IMR-90 (cell line): Measurements from ENCODE around the gene ZDHHC8. TPM values are rescaled to one million over a fixed set of nuclear protein-coding genes. Genes with fewer than 3 reads are reported as not detected.
A peak's percentile ranks its signal among the peaks of the same experiment; 100 is the strongest.

Source experiments
- ATAC-seq: fragments of 200-7000 bp; cut with Tn5 transposase; 2 replicates; pipeline ENCODE4 v1.9.1; 2020; ENCODE audit warnings: low read depth, mild to moderate bottlenecking, moderate library complexity
- BruUV-seq: library from RNA; stranded (reverse); fragments of 400-500 nt; replicated peaks from 2 replicates; lab custom pipeline; 2021; lab: Mats Ljungman, UMichigan
- CTCF ChIA-PET: fragments of 300-600 bp; formaldehyde crosslinking; extraction: SDS; loops from one replicate; lab custom pipeline; 2021; ENCODE audit warnings: antibody characterized with exemption; lab: Yijun Ruan, JAX
- POLR2A ChIA-PET: fragments of 300-600 bp; sonication (Branson Sonifier 250); formaldehyde crosslinking; loops from one replicate; lab custom pipeline; 2022; ENCODE audit warnings: antibody characterized with exemption; ENCODE audit not compliant: unreplicated experiment; lab: Charles Lee
- DNase-seq: peaks from one replicate; pipeline ENCODE4 v3.0.0; 2013
- H2AFZ ChIP-seq: replicated peaks from 2 replicates; pipeline ENCODE3; 2013; ENCODE audit warnings: low read length, mild to moderate bottlenecking; ENCODE audit not compliant: poor library complexity
- H2AK5ac ChIP-seq: 2 replicates; pipeline ENCODE4 v1.6.1; 2013; ENCODE audit warnings: low read depth, low read length, inconsistent platforms
- H2AK9ac ChIP-seq: replicated peaks from 2 replicates; pipeline ENCODE3; 2013; ENCODE audit warnings: mild to moderate bottlenecking, low read depth, low read length, moderate library complexity; ENCODE audit not compliant: poor library complexity
- H2BK120ac ChIP-seq: 2 replicates; pipeline ENCODE4 v1.6.1; 2013; ENCODE audit warnings: low read depth, low read length, inconsistent platforms
- H2BK15ac ChIP-seq: 3 replicates; pipeline ENCODE4 v1.6.1; 2013; ENCODE audit warnings: low read depth, low read length, inconsistent platforms
- H2BK20ac ChIP-seq: 2 replicates; pipeline ENCODE4 v1.6.1; 2013; ENCODE audit warnings: low read depth, mild to moderate bottlenecking, inconsistent platforms, low read length, moderate library complexity
- H2BK5ac ChIP-seq: 2 replicates; pipeline ENCODE4 v1.6.1; 2013; ENCODE audit warnings: mild to moderate bottlenecking, low read depth, low read length, inconsistent platforms; ENCODE audit not compliant: poor library complexity, severe bottlenecking
- H3K14ac ChIP-seq: replicated peaks from 2 replicates; pipeline ENCODE4 v1.6.1; 2013; ENCODE audit warnings: low read depth, low read length, inconsistent platforms
- H3K18ac ChIP-seq: 2 replicates; pipeline ENCODE4 v1.6.1; 2013; ENCODE audit warnings: low read depth, low read length, control low read depth
- H3K23ac ChIP-seq: 2 replicates; pipeline ENCODE4 v1.6.1; 2013; ENCODE audit warnings: low read depth, low read length, inconsistent platforms
- H3K27ac ChIP-seq: 2 replicates; pipeline ENCODE4 v1.5.1; 2013; ENCODE audit warnings: mild to moderate bottlenecking, control low read depth, low read length; ENCODE audit not compliant: insufficient read depth
- H3K27me3 ChIP-seq: 2 replicates; pipeline ENCODE4 v1.6.1; 2013; ENCODE audit warnings: low read length; ENCODE audit not compliant: control insufficient read depth, insufficient read depth
- H3K36me3 ChIP-seq: 2 replicates; pipeline ENCODE4 v1.6.1; 2013; ENCODE audit warnings: low read length, mixed read lengths; ENCODE audit not compliant: control insufficient read depth, insufficient read depth
- H3K4ac ChIP-seq: 2 replicates; pipeline ENCODE4 v1.6.1; 2013; ENCODE audit warnings: low read depth, low read length, inconsistent platforms
- H3K4me1 ChIP-seq: 2 replicates; pipeline ENCODE4 v1.6.1; 2013; ENCODE audit warnings: low read length, mixed read lengths; ENCODE audit not compliant: control insufficient read depth, insufficient read depth
- H3K4me2 ChIP-seq: 2 replicates; pipeline ENCODE4 v1.6.1; 2013; ENCODE audit warnings: low read depth, mild to moderate bottlenecking, control low read depth, low read length, moderate library complexity
- H3K4me3 ChIP-seq: 2 replicates; pipeline ENCODE4 v1.5.1; 2013; ENCODE audit warnings: low read depth, mild to moderate bottlenecking, control low read depth, low read length, moderate library complexity; ENCODE audit not compliant: insufficient read depth
- H3K56ac ChIP-seq: 2 replicates; pipeline ENCODE4 v1.6.1; 2013; ENCODE audit warnings: low read length, inconsistent platforms; ENCODE audit not compliant: insufficient read depth; ENCODE audit errors: extremely low read depth
- H3K79me1 ChIP-seq, 2 experiments: 2 replicates each; pipeline ENCODE4 v1.6.1; 2013; ENCODE audit warnings: low read length in 2 of 2, inconsistent platforms in 1 of 2, low read depth in 1 of 2
- H3K9ac ChIP-seq: 2 replicates; pipeline ENCODE4 v1.6.1; 2013; ENCODE audit warnings: low read depth, low read length, control low read depth
- H3K9me1 ChIP-seq: 2 replicates; pipeline ENCODE4 v1.6.1; 2013; ENCODE audit warnings: low read length, inconsistent platforms; ENCODE audit not compliant: insufficient read depth
- H3K9me3 ChIP-seq: 2 replicates; pipeline ENCODE4 v1.6.1; 2013; ENCODE audit warnings: low read length; ENCODE audit not compliant: control insufficient read depth, insufficient read depth
- H4K20me1 ChIP-seq: 2 replicates; pipeline ENCODE4 v1.6.1; 2013; ENCODE audit warnings: low read length, inconsistent platforms; ENCODE audit not compliant: insufficient read depth
- H4K5ac ChIP-seq: 2 replicates; pipeline ENCODE4 v1.6.1; 2013; ENCODE audit warnings: mild to moderate bottlenecking, low read depth, low read length, control low read depth
- H4K8ac ChIP-seq, 2 experiments: 2 replicates each; pipeline ENCODE4 v1.6.1; 2013; ENCODE audit warnings: low read depth in 2 of 2, low read length in 2 of 2, control low read depth in 1 of 2, inconsistent platforms in 1 of 2
- H4K91ac ChIP-seq: 2 replicates; pipeline ENCODE4 v1.6.1; 2013; ENCODE audit warnings: low read depth, low read length, inconsistent platforms; ENCODE audit not compliant: insufficient read depth
- CEBPB ChIP-seq: IDR thresholded peaks from 2 replicates; pipeline ENCODE4 v1.6.1; 2012; ENCODE audit warnings: low read depth, low read length, improper control_type of control experiment
- ELK1 ChIP-seq: fragments of 150-350 bp; IDR thresholded peaks from 2 replicates; pipeline ENCODE4 v1.6.1; 2016; ENCODE audit warnings: low read depth, mild to moderate bottlenecking, low read length, moderate library complexity, borderline replicate concordance
- MAZ ChIP-seq: IDR thresholded peaks from 2 replicates; pipeline ENCODE4 v1.6.1; 2012; ENCODE audit warnings: low read depth, mild to moderate bottlenecking, low read length, improper control_type of control experiment, moderate library complexity, borderline replicate concordance
- MXI1 ChIP-seq: IDR thresholded peaks from 2 replicates; pipeline ENCODE4 v1.6.1; 2012; ENCODE audit warnings: low read depth, mild to moderate bottlenecking, low read length, moderate library complexity, borderline replicate concordance
- NFE2L2 ChIP-seq: fragments of 150-350 bp; IDR thresholded peaks from 2 replicates; pipeline ENCODE4 v1.6.1; 2016; ENCODE audit warnings: low read depth, mild to moderate bottlenecking, low read length
- POLR2A ChIP-seq: IDR thresholded peaks from 2 replicates; pipeline ENCODE4 v1.6.1; 2012; ENCODE audit warnings: mild to moderate bottlenecking, low read depth, low read length
- RCOR1 ChIP-seq: IDR thresholded peaks from 2 replicates; pipeline ENCODE4 v1.6.1; 2012; ENCODE audit warnings: mild to moderate bottlenecking, low read length, improper control_type of control experiment; ENCODE audit not compliant: insufficient replicate concordance
- RFX5 ChIP-seq: IDR thresholded peaks from 2 replicates; pipeline ENCODE4 v1.8.0; 2012; ENCODE audit warnings: low read depth, mild to moderate bottlenecking, low read length, moderate library complexity
- WGBS, 2 experiments: methylation state at CpG; one replicate each; pipeline versions ENCODE4 v1.1.5 to v1.1.7; 2013; ENCODE audit warnings: missing lambda C conversion rate in 2 of 2; ENCODE audit not compliant: insufficient read length in 1 of 2; ENCODE audit errors: extremely low coverage in 2 of 2; 5-methylcytosine and 5-hydroxymethylcytosine counted together
- dilution Hi-C: fragments of 300-500 bp; cut with HindIII; formaldehyde crosslinking; loops from one replicate; pipeline ENCODE4 v1.14.3; 2018; ENCODE audit warnings: low sequenced_read_pairs; ENCODE audit not compliant: unreplicated experiment
- in situ Hi-C: fragments of 300-500 bp; cut with MboI; formaldehyde crosslinking; loops from 3 replicates; pipeline ENCODE4 v1.14.3; 2019; ENCODE audit warnings: low sequenced_read_pairs, inconsistent platforms, mixed read lengths
- intact Hi-C: fragments of 100-400 bp; cut with micrococcal nuclease; formaldehyde crosslinking; loops from 2 replicates; pipeline ENCODE4 v1.10.0; 2022
- polyA plus RNA-seq, 3 experiments: library from polyadenylated mRNA; depleted of rRNA; stranded (reverse); fragments of >200 nt; gene quantifications; 2 replicates each; pipeline ENCODE4 v1.2.3, GENCODE V29; 2012; ENCODE audit warnings: low replicate concordance in 1 of 3
- total RNA-seq: library from RNA; depleted of rRNA; stranded (reverse); fragments of >200 nt; gene quantifications from 2 replicates; pipeline ENCODE4 v1.2.3, GENCODE V29; 2012

ZDHHC8 gene
- total and polyA plus RNA-seq, 2 of the 4 experiments (the other 2 are of a cell fraction): 2.5 to 72.6 TPM

- ATAC-seq: no peak
- Histone ChIP-seq H3K4ac (no peak overlapping the region), H4K91ac (no peak overlapping the region), H4K8ac (no peak overlapping the region), H2AFZ (no peak overlapping the region), H3K9me3 (no peaks in the 10 kb centered on the region), H2AK5ac (no peak overlapping the region), H3K56ac (no peak overlapping the region), H2BK15ac (no peak overlapping the region), H2AK9ac (peak overlapping the region; percentile 43), H3K27ac (no peak overlapping the region), H3K4me3 (no peak overlapping the region), H3K4me1 (peaks cover 5% of the 10 kb centered on the region), H3K23ac (no peak overlapping the region), H3K18ac (no peak overlapping the region), H3K9me1 (no peaks in the 10 kb centered on the region), H2BK20ac (no peak overlapping the region), H2BK5ac (no peak overlapping the region), H2BK120ac (no peak overlapping the region), H4K20me1 (peaks cover 26% of the 10 kb centered on the region), H3K36me3 (peaks cover 64% of the 10 kb centered on the region), H3K27me3 (no peaks in the 10 kb centered on the region), H3K9ac (no peak overlapping the region), H4K5ac (no peak overlapping the region), H3K14ac (no peak overlapping the region), H3K4me2 (no peak overlapping the region), H3K79me1 (peaks cover 11 to 31% of the 10 kb centered on the region in 2 experiments; a peak in 3 of 4 replicates)
- in situ Hi-C loops (no loop called here), dilution Hi-C loops (no loop called here), intact Hi-C loops (no loop called here)
- no peak for TF ChIP-seq NFE2L2
- TF ChIP-seq CEBPB: no peak
- no peak for TF ChIP-seq MXI1
- no peak for TF ChIP-seq RCOR1
- no peak for TF ChIP-seq ELK1
- TF ChIP-seq POLR2A: no peak
- TF ChIP-seq MAZ: no peak
- TF ChIP-seq RFX5: no peak
- ChIA-PET POLR2A (no interaction called here), CTCF (no interaction called here)
- BruUV-seq: no TSS peak
- DNase-seq: no peak
- 95% methylated on average over 13 of the region's 19 CpGs; no CpG with 5 or more reads in 1 of the 2 experiments for WGBS, 2 experiments
Observed at GRCh38 chr22:20113551-20114310, 17.9 kb upstream of the ZDHHC8 start.
